ENCODE results near the gene SEBOX.

SEBOX gene

GRCh38 chr17:28317966-28318758 is 46.8 kb downstream of the SEBOX start:
- DNase-seq = no peak

- DNase-seq = no peak
These were observed 47.7 kb downstream of the SEBOX start for GRCh38 chr17:28317099-28317965.

GRCh38 chr17:28315846-28316705 is 48.9 kb downstream of the SEBOX start:
- no peak for DNase-seq

GRCh38 chr17:28313841-28314240 is 51.2 kb downstream of the SEBOX start:
- DNase-seq = no peak
